Breast epithelium (tissue), 3 donors: ENCODE data around the gene PPARD.

Experiments
- CTCF ChIP-seq, 3 donors: fragments of 450-650 bp; IDR thresholded peaks; one replicate each; pipeline ENCODE4 v1.5.1; 2016 to 2017; ENCODE audit warnings: antibody characterized with exemption in 3 of 3, mild to moderate bottlenecking in 3 of 3, moderate library complexity in 3 of 3
- POLR2A ChIP-seq: fragments of 450-650 bp; IDR thresholded peaks from one replicate; pipeline ENCODE4 v1.6.1; 2016; ENCODE audit warnings: antibody characterized with exemption, mild to moderate bottlenecking, moderate library complexity

DNA sequence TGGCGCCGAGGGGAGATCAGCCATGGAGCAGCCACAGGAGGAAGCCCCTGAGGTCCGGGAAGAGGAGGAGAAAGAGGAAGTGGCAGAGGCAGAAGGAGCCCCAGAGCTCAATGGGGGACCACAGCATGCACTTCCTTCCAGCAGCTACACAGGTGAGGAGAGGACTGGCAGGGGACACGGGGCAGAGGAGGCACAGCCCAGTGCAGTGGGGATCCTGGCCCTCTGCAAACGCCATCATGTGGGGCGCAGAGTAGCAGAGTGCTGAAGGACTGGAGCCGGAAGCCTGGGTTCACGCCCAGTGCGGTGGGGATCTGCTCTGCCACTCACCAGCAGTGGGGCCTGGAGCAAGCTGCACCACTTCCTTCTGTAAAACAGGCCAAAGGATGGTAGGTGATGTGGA is 68.7 kb downstream of the PPARD start:
- TF ChIP-seq CTCF (IDR thresholded peaks at IDR 0.05) (no peak), POLR2A (no peak)
